HepG2 (cell line): Measurements from ENCODE around the gene SH2D3A. TPM values are rescaled to one million over a fixed set of nuclear protein-coding genes. Genes with fewer than 3 reads are reported as not detected.

ENCODE experiments used
- EP300 ChIP-seq, 3 experiments: sonication (generic) in 1 of 3; formaldehyde crosslinking in 1 of 3; IDR thresholded peaks; 2 replicates each; pipeline versions ENCODE4 v1.5.1 to v1.6.1; 2011 to 2020; ENCODE audit warnings: low read depth in 2 of 3, low read length in 2 of 3, borderline replicate concordance in 1 of 3, improper control_type of control experiment in 1 of 3, mild to moderate bottlenecking in 1 of 3, missing genetic modification reagents in 1 of 3, moderate library complexity in 1 of 3
- MED8 ChIP-seq: sonication (generic); formaldehyde crosslinking; IDR thresholded peaks from 2 replicates; pipeline ENCODE4 v1.8.1; 2023; ENCODE audit warnings: mild to moderate bottlenecking, missing genetic modification reagents; ENCODE audit not compliant: insufficient replicate concordance
- NFE2L2 ChIP-seq: fragments of 150-350 bp; IDR thresholded peaks from 2 replicates; pipeline ENCODE4 v1.6.1; 2014; ENCODE audit warnings: low read length
- NFYB ChIP-seq: sonication (generic); formaldehyde crosslinking; IDR thresholded peaks from 2 replicates; pipeline ENCODE4 v1.4.0; 2020; ENCODE audit warnings: missing genetic modification reagents
- SMAD1 ChIP-seq: sonication (generic); formaldehyde crosslinking; IDR thresholded peaks from 2 replicates; pipeline ENCODE4 v1.4.0; 2020; ENCODE audit warnings: missing genetic modification reagents, low read depth, mild to moderate bottlenecking, borderline replicate concordance
- TERF1 ChIP-seq: sonication (generic); formaldehyde crosslinking; IDR thresholded peaks from 2 replicates; pipeline ENCODE4 v1.8.0; 2022; ENCODE audit warnings: mild to moderate bottlenecking, missing genetic modification reagents, moderate library complexity
- ZBTB40 ChIP-seq, 2 experiments: fragments of 450-650 bp in 1 of 2; sonication (generic) in 1 of 2; formaldehyde crosslinking in 1 of 2; IDR thresholded peaks; 2 replicates each; pipeline versions ENCODE4 v1.6.1 to v1.8.0; 2016 to 2022; ENCODE audit warnings: antibody characterized with exemption in 1 of 2, mild to moderate bottlenecking in 1 of 2, missing genetic modification reagents in 1 of 2
- ZIK1 ChIP-seq: sonication (generic); formaldehyde crosslinking; IDR thresholded peaks from 2 replicates; pipeline ENCODE4 v1.5.0; 2020; ENCODE audit warnings: mild to moderate bottlenecking, low read depth, missing genetic modification reagents, borderline replicate concordance
- ZMYM2 ChIP-seq: sonication (generic); formaldehyde crosslinking; IDR thresholded peaks from 2 replicates; pipeline ENCODE4 v1.8.0; 2022; ENCODE audit warnings: mild to moderate bottlenecking, missing genetic modification reagents
- ZNF180 ChIP-seq: sonication (generic); formaldehyde crosslinking; IDR thresholded peaks from 2 replicates; pipeline ENCODE4 v1.4.0; 2020; ENCODE audit warnings: low read depth, missing genetic modification reagents, borderline replicate concordance
- ZNF234 ChIP-seq: sonication (generic); formaldehyde crosslinking; conservative IDR thresholded peaks from 2 replicates; pipeline ENCODE4 v1.5.1; 2020; ENCODE audit warnings: mild to moderate bottlenecking, missing genetic modification reagents
- ZNF296 ChIP-seq: sonication (generic); formaldehyde crosslinking; conservative IDR thresholded peaks from 2 replicates; pipeline ENCODE4 v1.5.0; 2020; ENCODE audit warnings: mild to moderate bottlenecking, missing genetic modification reagents
- ZNF335 ChIP-seq: sonication (generic); formaldehyde crosslinking; IDR thresholded peaks from 2 replicates; pipeline ENCODE4 v1.4.0; 2020; ENCODE audit warnings: missing genetic modification reagents
- ZNF354B ChIP-seq: sonication (generic); formaldehyde crosslinking; IDR thresholded peaks from 2 replicates; pipeline ENCODE4 v1.8.0; 2022; ENCODE audit warnings: mild to moderate bottlenecking, missing genetic modification reagents
- ZNF563 ChIP-seq: sonication (generic); formaldehyde crosslinking; IDR thresholded peaks from 2 replicates; pipeline ENCODE4 v1.8.0; 2022; ENCODE audit warnings: mild to moderate bottlenecking, moderate library complexity, missing genetic modification reagents
- ZNF639 ChIP-seq: conservative IDR thresholded peaks from 2 replicates; pipeline ENCODE4 v1.6.1; 2018; ENCODE audit warnings: missing genetic modification reagents
- ZNF672 ChIP-seq: sonication (generic); formaldehyde crosslinking; IDR thresholded peaks from 2 replicates; pipeline ENCODE4 v1.8.1; 2022; ENCODE audit warnings: missing genetic modification reagents
- ZSCAN12 ChIP-seq: sonication (generic); formaldehyde crosslinking; IDR thresholded peaks from 2 replicates; pipeline ENCODE4 v1.9.0; 2021; ENCODE audit warnings: mild to moderate bottlenecking, missing genetic modification reagents
- polyA plus RNA-seq, 8 experiments: library from polyadenylated mRNA; depleted of rRNA in 3 of 8; stranded (reverse) in 7 of 8; unstranded in 1 of 8; fragments of >200 nt; fragmentation: Illumina TruSeq in 4 of 8; extraction: Trizol in 4 of 8; gene quantifications; 2 replicates each; pipeline versions ENCODE4 v1.2.1 to v1.2.3, GENCODE V29; 2011 to 2016; ENCODE audit warnings: low read depth in 4 of 8, missing spikeins in 1 of 8, mixed read lengths in 1 of 8; ENCODE audit not compliant: insufficient read depth in 1 of 8
- total RNA-seq, 5 experiments: library from RNA; depleted of rRNA; stranded (reverse); fragments of >200 nt; fragmentation: Illumina TruSeq; extraction: Trizol; gene quantifications; 2 replicates each; pipeline ENCODE4 v1.2.3, GENCODE V29; 2016; ENCODE audit warnings: low read depth in 1 of 5

SH2D3A gene
- total and polyA plus RNA-seq, 2 of the 13 experiments (the other 11 are each of a cell fraction or from before 2014, with no cell fraction given): 1.0 to 2.2 TPM

GRCh38 chr19:6730153-6730804, 37.0 kb downstream of the SH2D3A start (continued):
- TF ChIP-seq NFYB: no peak
- TF ChIP-seq ZNF234 (CRISPR knock-in tag): no peak
- TF ChIP-seq ZBTB40 (IDR thresholded peaks at IDR 0.05): no peak
- TF ChIP-seq ZBTB40 (CRISPR knock-in tag; IDR thresholded peaks at IDR 0.05): no peak; the same call in 1 of the 2 replicates
- TF ChIP-seq ZSCAN12 (CRISPR knock-in tag): no peak
- no peak for TF ChIP-seq TERF1 (CRISPR knock-in tag)
- no peak for TF ChIP-seq ZNF639 (CRISPR knock-in tag)
- peak in 1 of 2 experiments; percentile 73; a peak in 2 of 4 replicates for TF ChIP-seq EP300 (IDR thresholded peaks at IDR 0.05; ENCODE audit: low read depth in 2 of 2, low read length in 2 of 2)
- TF ChIP-seq EP300 (CRISPR knock-in tag; IDR thresholded peaks at IDR 0.05; ENCODE audit: borderline replicate concordance): peak; percentile 76
- no peak for TF ChIP-seq ZNF354B (CRISPR knock-in tag)
- no peak for TF ChIP-seq SMAD1 (CRISPR knock-in tag)
- no peak for TF ChIP-seq NFE2L2
- TF ChIP-seq ZNF563 (CRISPR knock-in tag): peak; percentile 75; the same call in 1 of the 2 replicates
- TF ChIP-seq ZIK1: no peak
- TF ChIP-seq ZMYM2: no peak
- TF ChIP-seq MED8 (CRISPR knock-in tag): no peak
- TF ChIP-seq ZNF335: peak; percentile 61; the same call in 1 of the 2 replicates
- TF ChIP-seq ZNF180 (CRISPR knock-in tag): no peak
- no peak for TF ChIP-seq ZNF296 (CRISPR knock-in tag)
- TF ChIP-seq ZNF672: no peak
